ENCODE results near the gene BACH2. TPM values are rescaled to one million over a fixed set of nuclear protein-coding genes. Genes with fewer than 3 reads are reported as not detected.
A peak's percentile ranks its signal among the peaks of the same experiment; 100 is the strongest.

BACH2 gene
- total and polyA plus RNA-seq, 9 of the 15 experiments (the other 6 are each of a cell fraction or from before 2014, with no cell fraction given), result 0.06 to 3.1 (median 0.59) TPM

DNA sequence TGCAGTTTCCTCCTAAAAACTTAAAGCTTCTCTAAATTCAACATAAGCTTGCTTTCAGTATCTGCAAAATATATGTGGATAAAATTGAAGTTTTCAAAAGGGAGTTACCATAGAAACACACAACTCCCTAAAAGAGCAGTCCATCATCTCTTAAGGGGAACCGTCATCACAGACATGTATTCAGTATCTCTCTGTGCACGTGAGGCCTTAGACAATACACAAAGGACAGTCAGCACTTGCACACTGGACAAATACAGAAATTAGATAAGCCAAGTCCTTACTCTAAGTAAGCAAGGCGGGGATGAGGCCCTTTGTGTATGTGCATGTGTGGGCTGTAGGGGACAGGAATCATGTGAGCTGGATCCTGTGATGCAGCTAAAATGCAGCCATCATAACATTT, 136.6 kb downstream of the BACH2 start (continued):
- TF ChIP-seq, protein P1, sequence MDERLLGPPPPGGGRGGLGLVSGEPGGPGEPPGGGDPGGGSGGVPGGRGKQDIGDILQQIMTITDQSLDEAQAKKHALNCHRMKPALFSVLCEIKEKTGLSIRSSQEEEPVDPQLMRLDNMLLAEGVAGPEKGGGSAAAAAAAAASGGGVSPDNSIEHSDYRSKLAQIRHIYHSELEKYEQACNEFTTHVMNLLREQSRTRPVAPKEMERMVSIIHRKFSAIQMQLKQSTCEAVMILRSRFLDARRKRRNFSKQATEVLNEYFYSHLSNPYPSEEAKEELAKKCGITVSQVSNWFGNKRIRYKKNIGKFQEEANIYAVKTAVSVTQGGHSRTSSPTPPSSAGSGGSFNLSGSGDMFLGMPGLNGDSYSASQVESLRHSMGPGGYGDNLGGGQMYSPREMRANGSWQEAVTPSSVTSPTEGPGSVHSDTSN (CRISPR knock-in tag; IDR thresholded peaks at IDR 0.05; ENCODE audit: low read depth), result no peak
- TF ChIP-seq, protein P1 (tag; conservative IDR thresholded peaks at IDR 0.05; ENCODE audit: low read depth), result peak; percentile 23; the same call in 1 of the 2 replicates
- no peak for TF ChIP-seq JUN (IDR thresholded peaks at IDR 0.05; ENCODE audit: borderline replicate concordance, low read depth, low read length)
- TF ChIP-seq JUN (CRISPR knock-in tag; IDR thresholded peaks at IDR 0.05; ENCODE audit: borderline replicate concordance), result no peak
- no peak for TF ChIP-seq MAFK (IDR thresholded peaks at IDR 0.05; ENCODE audit: low read length)
- TF ChIP-seq CTBP1 (IDR thresholded peaks at IDR 0.05; ENCODE audit: borderline replicate concordance), result peak; percentile 66; the same call in 1 of the 2 replicates
- peak; percentile 56; the same call in 1 of the 2 replicates for TF ChIP-seq RFX1 (IDR thresholded peaks at IDR 0.05)
- TF ChIP-seq, protein P2, sequence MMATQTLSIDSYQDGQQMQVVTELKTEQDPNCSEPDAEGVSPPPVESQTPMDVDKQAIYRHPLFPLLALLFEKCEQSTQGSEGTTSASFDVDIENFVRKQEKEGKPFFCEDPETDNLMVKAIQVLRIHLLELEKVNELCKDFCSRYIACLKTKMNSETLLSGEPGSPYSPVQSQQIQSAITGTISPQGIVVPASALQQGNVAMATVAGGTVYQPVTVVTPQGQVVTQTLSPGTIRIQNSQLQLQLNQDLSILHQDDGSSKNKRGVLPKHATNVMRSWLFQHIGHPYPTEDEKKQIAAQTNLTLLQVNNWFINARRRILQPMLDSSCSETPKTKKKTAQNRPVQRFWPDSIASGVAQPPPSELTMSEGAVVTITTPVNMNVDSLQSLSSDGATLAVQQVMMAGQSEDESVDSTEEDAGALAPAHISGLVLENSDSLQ (IDR thresholded peaks at IDR 0.05), result peak; percentile 60; the same call in 1 of the 2 replicates
- peak; percentile 65 for TF ChIP-seq MEIS2 (IDR thresholded peaks at IDR 0.05; ENCODE audit: partially characterized antibody)
- TF ChIP-seq RCOR1 (IDR thresholded peaks at IDR 0.05; ENCODE audit: borderline replicate concordance in 1 of 2, low read depth in 2 of 2, low read length in 2 of 2), result 0 out of 4 replicates have a peak, but pooled peaks of 1 of the 2 experiments have one; percentile 30
- TF ChIP-seq ZNF217 (CRISPR knock-in tag; IDR thresholded peaks at IDR 0.05), result no peak
- TF ChIP-seq, protein P3, sequence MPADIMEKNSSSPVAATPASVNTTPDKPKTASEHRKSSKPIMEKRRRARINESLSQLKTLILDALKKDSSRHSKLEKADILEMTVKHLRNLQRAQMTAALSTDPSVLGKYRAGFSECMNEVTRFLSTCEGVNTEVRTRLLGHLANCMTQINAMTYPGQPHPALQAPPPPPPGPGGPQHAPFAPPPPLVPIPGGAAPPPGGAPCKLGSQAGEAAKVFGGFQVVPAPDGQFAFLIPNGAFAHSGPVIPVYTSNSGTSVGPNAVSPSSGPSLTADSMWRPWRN (IDR thresholded peaks at IDR 0.05; ENCODE audit: low read depth), result peak; percentile 72
- no peak for TF ChIP-seq TRIM28 (IDR thresholded peaks at IDR 0.05)
- TF ChIP-seq, protein P4, sequence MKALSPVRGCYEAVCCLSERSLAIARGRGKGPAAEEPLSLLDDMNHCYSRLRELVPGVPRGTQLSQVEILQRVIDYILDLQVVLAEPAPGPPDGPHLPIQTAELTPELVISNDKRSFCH (CRISPR knock-in tag; IDR thresholded peaks at IDR 0.05), result no peak
- TF ChIP-seq, protein P4 (tag; IDR thresholded peaks at IDR 0.05), result peak; percentile 50; the same call in 1 of the 2 replicates
- TF ChIP-seq NFE2 (IDR thresholded peaks at IDR 0.05; ENCODE audit: low read depth), result peak; percentile 21; the same call in 1 of the 2 replicates
- peak; percentile 38; the same call in 1 of the 2 replicates for TF ChIP-seq TEAD4 (IDR thresholded peaks at IDR 0.05; ENCODE audit: low read length)
- no peak for TF ChIP-seq TEAD4 (CRISPR knock-in tag; IDR thresholded peaks at IDR 0.05; ENCODE audit: borderline replicate concordance)
- TF ChIP-seq RUNX1 (IDR thresholded peaks at IDR 0.05; ENCODE audit: low read depth), result no peak
- no peak for TF ChIP-seq BMI1 (IDR thresholded peaks at IDR 0.05; ENCODE audit: low read length)
- no peak for TF ChIP-seq CREB1 (IDR thresholded peaks at IDR 0.05)
- 0 out of 2 replicates have a peak, but pooled peaks have one; percentile 24 for TF ChIP-seq CREB1 (CRISPR knock-in tag; IDR thresholded peaks at IDR 0.05)
- TF ChIP-seq, protein P5, sequence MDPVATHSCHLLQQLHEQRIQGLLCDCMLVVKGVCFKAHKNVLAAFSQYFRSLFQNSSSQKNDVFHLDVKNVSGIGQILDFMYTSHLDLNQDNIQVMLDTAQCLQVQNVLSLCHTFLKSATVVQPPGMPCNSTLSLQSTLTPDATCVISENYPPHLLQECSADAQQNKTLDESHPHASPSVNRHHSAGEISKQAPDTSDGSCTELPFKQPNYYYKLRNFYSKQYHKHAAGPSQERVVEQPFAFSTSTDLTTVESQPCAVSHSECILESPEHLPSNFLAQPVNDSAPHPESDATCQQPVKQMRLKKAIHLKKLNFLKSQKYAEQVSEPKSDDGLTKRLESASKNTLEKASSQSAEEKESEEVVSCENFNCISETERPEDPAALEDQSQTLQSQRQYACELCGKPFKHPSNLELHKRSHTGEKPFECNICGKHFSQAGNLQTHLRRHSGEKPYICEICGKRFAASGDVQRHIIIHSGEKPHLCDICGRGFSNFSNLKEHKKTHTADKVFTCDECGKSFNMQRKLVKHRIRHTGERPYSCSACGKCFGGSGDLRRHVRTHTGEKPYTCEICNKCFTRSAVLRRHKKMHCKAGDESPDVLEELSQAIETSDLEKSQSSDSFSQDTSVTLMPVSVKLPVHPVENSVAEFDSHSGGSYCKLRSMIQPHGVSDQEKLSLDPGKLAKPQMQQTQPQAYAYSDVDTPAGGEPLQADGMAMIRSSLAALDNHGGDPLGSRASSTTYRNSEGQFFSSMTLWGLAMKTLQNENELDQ (CRISPR knock-in tag; IDR thresholded peaks at IDR 0.05; ENCODE audit: borderline replicate concordance), result no peak
- no peak for TF ChIP-seq SMAD2 (IDR thresholded peaks at IDR 0.05; ENCODE audit: low read depth, low read length)
- no peak for TF ChIP-seq ZNF583 (CRISPR knock-in tag; IDR thresholded peaks at IDR 0.05)

Measured in K562 (cell line).